Fibroblast of pulmonary artery (primary cell): ENCODE measurements around the gene ZGLP1.

Source experiments
- DNase-seq: peaks from one replicate; pipeline ENCODE4 v3.0.0-alpha.2; 2010; ENCODE audit warnings: low read depth
- H3K4me3 ChIP-seq: replicated peaks from 2 replicates; pipeline ENCODE4 v1.5.1; 2011; ENCODE audit warnings: low read depth, mild to moderate bottlenecking, control low read depth, low read length, moderate library complexity
- TF ChIP-seq, protein P1 (sequence below): IDR thresholded peaks from 2 replicates; pipeline ENCODE4 v1.5.1; 2011; ENCODE audit warnings: mild to moderate bottlenecking, control low read depth, low read length, inconsistent platforms; ENCODE audit errors: missing control alignments

The ZGLP1 gene

DNA sequence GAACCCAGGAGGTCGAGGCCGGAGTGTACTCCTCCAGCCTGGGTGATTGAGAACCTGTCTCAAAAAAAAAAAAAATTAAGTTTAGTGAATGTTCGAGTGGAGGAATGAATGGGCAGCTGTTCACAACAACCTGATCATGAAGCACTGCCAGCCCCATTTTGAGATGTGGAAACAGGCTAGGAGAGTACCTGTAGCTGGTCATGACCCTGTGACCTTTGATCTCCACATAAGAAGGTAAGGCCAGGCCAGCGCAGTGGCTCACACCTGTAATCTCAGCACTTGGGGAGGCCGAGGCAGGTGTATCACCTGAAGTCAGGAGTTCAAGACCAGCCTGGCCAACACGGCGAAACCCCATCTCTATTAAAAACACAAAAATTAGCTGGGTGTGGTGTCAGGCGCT lies 16.1 kb upstream of the ZGLP1 start:
- no peak for DNase-seq
- no peak overlapping the region for H3K4me3 ChIP-seq
- TF ChIP-seq, protein P1, sequence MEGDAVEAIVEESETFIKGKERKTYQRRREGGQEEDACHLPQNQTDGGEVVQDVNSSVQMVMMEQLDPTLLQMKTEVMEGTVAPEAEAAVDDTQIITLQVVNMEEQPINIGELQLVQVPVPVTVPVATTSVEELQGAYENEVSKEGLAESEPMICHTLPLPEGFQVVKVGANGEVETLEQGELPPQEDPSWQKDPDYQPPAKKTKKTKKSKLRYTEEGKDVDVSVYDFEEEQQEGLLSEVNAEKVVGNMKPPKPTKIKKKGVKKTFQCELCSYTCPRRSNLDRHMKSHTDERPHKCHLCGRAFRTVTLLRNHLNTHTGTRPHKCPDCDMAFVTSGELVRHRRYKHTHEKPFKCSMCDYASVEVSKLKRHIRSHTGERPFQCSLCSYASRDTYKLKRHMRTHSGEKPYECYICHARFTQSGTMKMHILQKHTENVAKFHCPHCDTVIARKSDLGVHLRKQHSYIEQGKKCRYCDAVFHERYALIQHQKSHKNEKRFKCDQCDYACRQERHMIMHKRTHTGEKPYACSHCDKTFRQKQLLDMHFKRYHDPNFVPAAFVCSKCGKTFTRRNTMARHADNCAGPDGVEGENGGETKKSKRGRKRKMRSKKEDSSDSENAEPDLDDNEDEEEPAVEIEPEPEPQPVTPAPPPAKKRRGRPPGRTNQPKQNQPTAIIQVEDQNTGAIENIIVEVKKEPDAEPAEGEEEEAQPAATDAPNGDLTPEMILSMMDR = no peak

DNA sequence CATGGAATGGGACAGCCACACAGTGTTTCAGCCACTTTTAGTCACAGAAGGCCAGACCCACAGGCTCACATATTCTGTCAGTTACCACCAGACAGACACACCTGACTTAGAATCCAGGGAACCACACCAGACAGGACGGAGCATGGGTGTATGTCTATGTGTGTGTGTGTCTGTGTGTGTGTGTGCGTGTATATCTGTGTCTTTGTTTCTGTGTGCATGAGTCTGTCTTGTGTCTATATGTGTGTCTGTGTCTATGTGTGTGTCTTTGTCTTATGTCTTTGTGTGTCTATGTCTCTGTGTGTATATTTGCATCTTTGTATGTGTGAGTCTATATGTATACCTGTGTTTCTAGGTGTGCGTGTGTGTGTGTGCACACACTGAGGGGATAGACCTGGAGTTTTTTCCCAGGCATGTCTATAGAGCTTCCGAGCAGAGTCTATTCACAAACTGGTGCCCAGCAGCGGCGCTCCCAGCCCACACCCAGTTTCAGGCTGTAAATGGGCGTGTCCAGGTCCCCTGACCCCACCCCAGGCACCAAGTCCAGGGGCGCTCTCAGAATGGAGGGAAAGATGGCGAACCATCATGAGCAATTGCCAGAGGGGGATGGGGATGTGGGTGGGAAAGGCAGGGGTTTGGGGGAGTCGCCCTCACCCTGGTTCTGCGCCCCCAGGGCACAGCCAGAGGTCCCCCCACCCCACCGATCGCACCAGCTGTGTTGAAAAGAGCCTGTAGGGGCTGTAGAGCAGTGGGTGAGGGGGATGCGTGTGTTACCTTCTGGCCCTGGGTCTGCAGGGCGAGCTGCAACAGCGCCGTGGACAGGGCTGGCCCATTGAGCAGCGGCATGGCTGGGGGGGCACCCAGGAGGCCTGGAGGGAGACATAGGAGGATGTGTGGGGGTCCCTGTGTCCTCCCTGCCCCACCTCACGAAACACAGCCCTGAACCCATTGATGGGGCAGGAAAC lies 12.5 kb upstream of the ZGLP1 start:
- TF ChIP-seq, protein P1 = no peak
- H3K4me3 ChIP-seq = no peak overlapping the region
- DNase-seq = no peak

DNA sequence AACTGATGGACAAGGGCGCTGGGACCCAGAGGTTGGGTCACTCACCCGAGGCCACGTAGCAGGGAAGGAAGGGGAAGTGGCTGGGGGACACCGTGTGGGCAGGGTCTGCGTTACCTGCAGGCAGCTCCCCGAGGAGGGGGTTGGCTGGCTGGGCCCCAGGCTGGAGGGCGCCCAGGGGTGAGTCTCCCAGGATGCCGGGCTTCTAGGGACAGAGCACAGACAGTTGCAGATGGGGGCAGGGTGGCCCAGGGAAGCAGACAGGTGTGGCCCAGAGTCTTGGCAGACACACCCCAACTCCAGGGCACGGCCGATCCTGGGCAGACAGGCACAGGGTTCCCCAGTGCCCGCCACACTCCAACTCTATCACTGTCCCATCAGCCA lies 11.8 kb upstream of the ZGLP1 start:
- TF ChIP-seq, protein P1 = no peak
- no peak overlapping the region for H3K4me3 ChIP-seq
- no peak for DNase-seq

DNA sequence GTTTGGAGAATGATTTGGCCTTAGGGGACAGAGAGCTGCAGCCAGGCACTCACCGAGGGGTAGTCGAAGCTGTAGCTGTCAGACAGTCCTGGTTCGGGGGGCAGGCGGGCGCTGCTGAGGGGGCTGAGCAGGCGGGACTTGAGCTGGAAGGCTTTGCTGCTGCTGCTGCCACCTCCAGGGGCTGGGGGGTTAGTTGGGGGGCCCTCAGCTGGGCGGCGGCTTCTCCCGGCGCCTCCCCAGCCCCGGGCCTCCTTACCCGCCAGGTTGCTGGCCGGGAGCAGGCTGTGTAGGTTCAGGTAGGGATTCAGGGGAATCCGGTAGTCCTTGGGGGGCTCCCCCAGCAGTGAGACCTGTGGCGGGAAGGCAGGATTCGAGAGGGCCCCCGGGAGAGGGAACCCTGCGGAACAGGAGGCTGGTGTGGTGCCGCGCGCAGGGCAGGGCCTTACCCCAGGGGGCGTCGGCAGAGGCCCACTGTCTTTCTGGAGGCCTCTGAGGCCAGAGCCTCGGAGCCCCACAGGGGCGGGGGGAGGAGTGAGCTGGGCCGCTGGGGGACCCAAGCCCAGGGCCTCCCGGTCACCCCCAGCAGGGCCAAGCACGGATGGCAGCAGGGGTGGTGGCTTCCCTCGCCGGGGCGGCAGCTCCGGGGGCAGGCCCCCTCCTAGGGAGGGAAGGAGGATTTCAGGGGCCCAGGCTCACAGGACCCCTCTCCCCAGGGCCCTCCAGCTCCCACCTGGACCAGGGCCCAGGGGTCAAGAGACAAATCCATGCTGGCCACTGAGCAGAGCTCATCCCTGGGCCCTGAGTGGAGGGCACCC lies 11.2 kb upstream of the ZGLP1 start:
- H3K4me3 ChIP-seq = no peak overlapping the region
- TF ChIP-seq, protein P1 = no peak
- DNase-seq = no peak

DNA sequence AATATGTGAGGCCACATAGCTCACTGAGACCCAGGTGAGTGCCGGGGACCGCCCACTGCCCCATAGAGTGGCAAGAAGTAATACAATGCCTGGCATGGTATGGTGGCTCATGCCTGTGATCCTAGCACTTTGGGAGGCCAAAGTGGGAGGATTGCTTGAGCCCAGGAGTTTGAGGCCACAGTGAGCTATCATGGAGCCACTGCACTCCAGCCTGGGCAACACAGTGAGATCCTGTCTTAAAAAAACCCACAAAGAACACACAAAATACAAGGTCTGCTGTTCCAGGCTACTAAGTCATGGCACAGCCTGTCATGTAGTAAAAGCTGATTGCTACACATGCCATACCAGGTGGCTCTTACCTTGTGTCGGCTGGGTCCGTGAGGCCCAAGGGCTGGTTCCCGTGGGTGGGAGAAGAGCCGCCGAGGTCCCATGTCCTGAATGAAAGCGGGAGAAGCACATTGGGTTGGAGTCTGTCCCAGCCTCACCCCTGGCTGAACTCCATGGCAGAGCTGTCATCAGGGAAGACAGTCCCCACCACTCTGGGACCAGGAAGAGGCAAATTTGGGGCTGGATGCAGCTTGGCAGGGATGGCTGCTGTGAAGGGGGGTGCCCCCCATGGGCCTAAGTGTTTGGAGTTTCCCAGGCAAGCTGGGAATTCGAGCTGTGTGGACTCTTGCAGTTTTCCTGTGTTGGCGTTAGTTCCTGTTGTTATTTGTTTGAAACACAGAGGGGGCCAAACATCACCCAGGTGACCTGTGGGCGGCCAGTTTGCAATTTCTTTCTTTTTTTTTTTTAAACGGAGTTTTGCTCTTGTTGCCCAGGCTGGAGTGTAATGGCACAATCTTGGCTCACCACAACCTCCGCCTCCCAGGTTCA lies 9.4 kb upstream of the ZGLP1 start:
- H3K4me3 ChIP-seq = no peak overlapping the region
- TF ChIP-seq, protein P1 = no peak
- DNase-seq = no peak

DNA sequence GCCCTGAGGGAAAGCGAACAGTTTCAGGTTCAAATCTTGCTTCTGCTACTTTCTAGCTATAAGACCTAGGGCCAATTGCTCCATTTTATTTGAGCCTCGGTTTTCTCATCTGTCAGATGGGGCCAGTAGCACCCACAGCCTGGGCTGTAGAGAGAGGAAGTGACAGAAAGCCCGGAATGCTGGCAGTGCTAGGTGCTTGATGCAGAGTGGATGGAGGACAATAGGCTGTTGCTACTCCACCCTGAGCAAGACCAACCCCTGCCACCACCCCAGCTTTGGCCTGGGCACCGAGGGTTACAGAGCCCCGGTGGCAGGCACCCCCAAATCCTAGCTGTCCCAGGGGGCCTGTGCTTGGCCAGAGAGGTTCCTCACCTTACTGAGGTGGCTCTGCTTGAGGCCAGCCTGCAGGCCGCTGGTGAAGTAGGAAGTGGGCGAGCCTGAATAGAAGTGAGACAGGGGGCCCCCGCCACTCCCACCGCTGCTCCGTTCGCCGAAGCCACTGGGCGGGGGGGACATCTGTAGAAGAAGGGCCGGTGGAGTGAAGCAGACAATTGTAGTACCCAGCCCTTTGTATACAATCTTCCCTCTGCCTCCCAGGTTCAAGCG lies 8.3 kb upstream of the ZGLP1 start:
- DNase-seq = no peak
- H3K4me3 ChIP-seq = no peak overlapping the region
- TF ChIP-seq, protein P1 = no peak
